ENCODE measurements around the gene SLC35G6. TPM values are rescaled to one million over a fixed set of nuclear protein-coding genes. Genes with fewer than 3 reads are reported as not detected.
"Not testable (repeated sequence)": the region's sequence is repeated elsewhere in the genome, so short reads cannot be mapped to it uniquely, and the experiment has no call there.

The SLC35G6 gene
- total RNA-seq, 3 donors from 2014 or later, result not detected

GRCh38 chr17:7480089-7480384 lies 1.2 kb upstream of the SLC35G6 start:
- Histone ChIP-seq H3K4me3 (peak overlapping the region; percentile 80), H3K36me3 (ENCODE audit: low read depth) (no peaks in the 10 kb centered on the region), H3K4me1 (ENCODE audit: low read depth) (peaks cover 23% of the 10 kb centered on the region), H3K9me3 (no peaks in the 10 kb centered on the region)
- ATAC-seq, result no peak
- TF ChIP-seq, protein P1, sequence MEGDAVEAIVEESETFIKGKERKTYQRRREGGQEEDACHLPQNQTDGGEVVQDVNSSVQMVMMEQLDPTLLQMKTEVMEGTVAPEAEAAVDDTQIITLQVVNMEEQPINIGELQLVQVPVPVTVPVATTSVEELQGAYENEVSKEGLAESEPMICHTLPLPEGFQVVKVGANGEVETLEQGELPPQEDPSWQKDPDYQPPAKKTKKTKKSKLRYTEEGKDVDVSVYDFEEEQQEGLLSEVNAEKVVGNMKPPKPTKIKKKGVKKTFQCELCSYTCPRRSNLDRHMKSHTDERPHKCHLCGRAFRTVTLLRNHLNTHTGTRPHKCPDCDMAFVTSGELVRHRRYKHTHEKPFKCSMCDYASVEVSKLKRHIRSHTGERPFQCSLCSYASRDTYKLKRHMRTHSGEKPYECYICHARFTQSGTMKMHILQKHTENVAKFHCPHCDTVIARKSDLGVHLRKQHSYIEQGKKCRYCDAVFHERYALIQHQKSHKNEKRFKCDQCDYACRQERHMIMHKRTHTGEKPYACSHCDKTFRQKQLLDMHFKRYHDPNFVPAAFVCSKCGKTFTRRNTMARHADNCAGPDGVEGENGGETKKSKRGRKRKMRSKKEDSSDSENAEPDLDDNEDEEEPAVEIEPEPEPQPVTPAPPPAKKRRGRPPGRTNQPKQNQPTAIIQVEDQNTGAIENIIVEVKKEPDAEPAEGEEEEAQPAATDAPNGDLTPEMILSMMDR (IDR thresholded peaks at IDR 0.05), result no peak
- intact Hi-C loops (cut with DNase I, micrococcal nuclease), result no loop called here
- DNase-seq, result no peak

GRCh38 chr17:7481842-7482741 lies 846 bp downstream of the SLC35G6 start:
- H3K36me3 ChIP-seq (ENCODE audit: low read depth); ATAC-seq; H3K9me3 ChIP-seq; intact Hi-C loops (cut with DNase I, micrococcal nuclease); H3K4me3 ChIP-seq: not testable (repeated sequence)
- H3K4me1 ChIP-seq (ENCODE audit: low read depth), result peaks cover 38% of the 10 kb centered on the region
- peak in 2 of 3 donors; percentile 52 to 57 for DNase-seq

DNA sequence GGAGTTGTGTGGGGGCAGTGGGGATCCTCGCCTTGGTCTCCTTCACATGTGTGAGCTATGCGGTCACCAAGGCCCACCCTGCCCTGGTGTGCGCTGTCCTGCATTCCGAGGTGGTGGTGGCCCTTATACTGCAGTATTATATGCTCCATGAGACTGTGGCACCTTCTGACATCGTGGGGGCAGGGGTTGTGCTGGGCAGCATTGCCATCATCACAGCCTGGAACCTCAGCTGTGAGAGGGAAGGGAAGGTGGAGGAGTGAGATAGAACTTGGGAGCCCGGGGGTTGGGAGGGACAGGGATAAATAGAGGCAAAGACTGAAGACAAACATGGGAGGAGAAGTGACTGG lies 1.5 kb downstream of the SLC35G6 start:
- intact Hi-C loops (cut with DNase I, micrococcal nuclease); H3K4me3 ChIP-seq; H3K36me3 ChIP-seq (ENCODE audit: low read depth); ATAC-seq; H3K9me3 ChIP-seq: not testable (repeated sequence)
- DNase-seq, result peak in 2 of 3 donors; percentile 25 to 52
- peaks cover 39% of the 10 kb centered on the region for H3K4me1 ChIP-seq (ENCODE audit: low read depth)

DNA sequence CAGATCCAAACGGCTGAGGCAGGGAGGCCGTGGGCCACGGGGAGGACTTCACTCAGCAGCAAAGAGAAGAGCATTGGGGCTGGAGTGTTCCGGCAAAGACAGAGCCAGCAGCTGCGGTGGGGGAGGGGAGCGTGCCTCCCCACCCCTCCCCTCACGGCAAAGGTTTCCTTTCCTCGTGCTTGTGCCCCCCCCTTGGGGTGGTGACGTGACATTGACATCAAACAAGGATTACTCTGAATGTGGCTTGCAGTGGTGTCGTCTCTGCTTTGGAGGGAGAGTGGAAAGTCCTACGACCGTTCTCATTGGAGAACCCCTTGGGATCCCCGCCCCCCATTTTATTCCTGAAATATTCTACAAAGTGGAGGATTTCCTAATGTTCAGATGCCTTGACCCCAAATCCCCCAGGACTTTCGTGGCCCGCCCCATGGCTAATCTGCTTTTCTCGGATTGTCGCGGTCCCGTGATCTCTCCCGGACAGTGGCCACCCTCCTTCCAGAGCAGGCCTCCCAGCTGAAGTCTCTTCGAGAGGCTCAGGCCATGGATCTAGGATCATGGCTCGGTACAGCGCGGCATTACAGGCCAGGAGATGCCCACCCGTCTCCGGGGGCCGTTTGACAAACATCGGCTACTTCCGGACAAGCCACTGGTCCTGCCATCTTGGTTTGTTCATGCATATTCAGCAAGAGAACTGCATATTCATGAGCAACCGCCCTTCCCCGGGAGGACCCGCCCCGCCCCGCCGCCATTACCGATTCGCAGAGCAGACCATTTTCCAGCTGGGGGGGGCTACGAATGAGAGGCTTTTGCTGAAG lies 2.2 kb downstream of the SLC35G6 start:
- Histone ChIP-seq H3K4me3 (peak overlapping the region; percentile 33), H3K36me3 (ENCODE audit: low read depth) (no peaks in the 10 kb centered on the region), H3K9me3 (no peaks in the 10 kb centered on the region), H3K4me1 (ENCODE audit: low read depth) (peaks cover 39% of the 10 kb centered on the region)
- TF ChIP-seq, protein P1 (IDR thresholded peaks at IDR 0.05), result no peak
- DNase-seq (peak; percentile 92 to 97 (median 97)), ATAC-seq (peak; percentile 75)
- intact Hi-C loops (cut with DNase I, micrococcal nuclease), result no loop called here

- Histone ChIP-seq H3K4me1 (ENCODE audit: low read depth) (peaks cover 39% of the 10 kb centered on the region), H3K9me3 (no peaks in the 10 kb centered on the region), H3K36me3 (ENCODE audit: low read depth) (no peaks in the 10 kb centered on the region), H3K4me3 (peak within 1 kb of the TSS; percentile 38)
- peak; percentile 84 for ATAC-seq
- intact Hi-C loops (cut with DNase I, micrococcal nuclease), result no loop called here
- TF ChIP-seq, protein P1 (IDR thresholded peaks at IDR 0.05), result no peak
- DNase-seq, result peak; percentile 97 to 99 (median 98)
These were observed 3.0 kb downstream of the SLC35G6 start, which contains the start of gene POLR2A for GRCh38 chr17:7484067-7484918. Gene POLR2A, plus strand, starts transcription at chr17:7484366.

DNA sequence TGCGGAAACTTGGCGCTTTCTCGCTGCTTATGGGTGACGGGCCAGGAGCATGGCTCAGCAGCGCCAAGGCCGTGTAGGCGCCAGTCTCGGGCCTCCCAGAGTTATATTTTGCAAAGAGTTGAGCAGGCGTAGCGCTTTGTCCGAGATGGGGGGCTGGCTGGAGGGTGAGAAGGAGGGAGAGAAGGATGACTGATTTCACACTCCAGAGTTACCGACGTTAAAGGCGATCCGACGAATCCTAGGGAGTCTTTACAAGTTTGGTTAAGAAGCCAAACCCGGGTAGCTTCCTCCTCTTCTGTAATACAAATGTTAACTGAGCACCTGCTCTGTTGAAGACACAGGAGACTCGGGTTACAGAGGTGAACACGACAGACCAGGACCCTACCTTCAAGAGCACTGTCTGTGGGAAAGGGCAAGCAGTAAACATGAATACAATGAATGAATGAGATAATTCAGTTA lies 3.7 kb downstream of the SLC35G6 start:
- Histone ChIP-seq H3K4me3 (peak overlapping the region; percentile 38), H3K9me3 (no peaks in the 10 kb centered on the region), H3K4me1 (ENCODE audit: low read depth) (peaks cover 40% of the 10 kb centered on the region), H3K36me3 (ENCODE audit: low read depth) (no peaks in the 10 kb centered on the region)
- no peak for DNase-seq
- ATAC-seq, result no peak
- TF ChIP-seq, protein P1 (IDR thresholded peaks at IDR 0.05), result no peak
- intact Hi-C loops (cut with DNase I, micrococcal nuclease), result no loop called here
